H1 (cell line): Measurements from ENCODE around the gene KIAA0513. TPM values are rescaled to one million over a fixed set of nuclear protein-coding genes. Genes with fewer than 3 reads are reported as not detected.

Experiments
- CEBPB ChIP-seq: IDR thresholded peaks from 2 replicates; pipeline ENCODE4 v1.6.1; 2012; ENCODE audit warnings: low read depth, low read length
- CHD7 ChIP-seq: fragments of 300-600 bp; sonication (generic); IDR thresholded peaks from 2 replicates; pipeline ENCODE4 v1.7.1; 2012; ENCODE audit warnings: low read length, moderate library complexity, mild to moderate bottlenecking, inconsistent platforms; ENCODE audit not compliant: insufficient replicate concordance
- JUND ChIP-seq: IDR thresholded peaks from 2 replicates; pipeline ENCODE4 v1.6.1; 2011; ENCODE audit warnings: mild to moderate bottlenecking, improper control_type of control experiment, low read length
- KDM4A ChIP-seq: IDR thresholded peaks from one replicate; pipeline ENCODE4 v1.7.1; 2012; ENCODE audit warnings: low read depth, mild to moderate bottlenecking, moderate library complexity, low read length, inconsistent platforms; ENCODE audit not compliant: severe bottlenecking
- MAFK ChIP-seq: IDR thresholded peaks from 2 replicates; pipeline ENCODE4 v1.6.1; 2012; ENCODE audit warnings: low read depth, mild to moderate bottlenecking, improper control_type of control experiment, low read length
- NRF1 ChIP-seq: IDR thresholded peaks from 2 replicates; pipeline ENCODE4 v1.6.1; 2011; ENCODE audit warnings: mild to moderate bottlenecking, low read depth, low read length, improper control_type of control experiment
- RNF2 ChIP-seq: fragments of 200-900, 300-1000 bp; sonication (generic); IDR thresholded peaks from 2 replicates; pipeline ENCODE4 v1.7.1; 2016; ENCODE audit warnings: borderline replicate concordance, low read depth, mild to moderate bottlenecking, antibody characterized with exemption, low read length; ENCODE audit not compliant: poor library complexity, severe bottlenecking; ENCODE audit errors: missing control alignments
- SIN3A ChIP-seq, 2 experiments: IDR thresholded peaks in 1 of 2; conservative IDR thresholded peaks in 1 of 2; 2 replicates each; pipeline ENCODE4 v1.6.1; 2011 to 2012; ENCODE audit warnings: low read length in 2 of 2, improper control_type of control experiment in 1 of 2, low read depth in 1 of 2, mild to moderate bottlenecking in 1 of 2
- TAF1 ChIP-seq: IDR thresholded peaks from 2 replicates; pipeline ENCODE4 v1.6.1; 2011; ENCODE audit warnings: mild to moderate bottlenecking, low read depth, low read length
- polyA plus RNA-seq, 7 experiments: library from polyadenylated mRNA; depleted of rRNA in 3 of 7; stranded (reverse) in 5 of 7; unstranded in 2 of 7; fragments of >200 nt in 5 of 7; fragments of 200-250 nt in 2 of 7; gene quantifications; 1 replicate in 5 of 7; 2 replicates in 1 of 7; 4 replicates in 1 of 7; pipeline versions ENCODE4 v1.2.1 to v1.2.3, GENCODE V29; 2011 to 2013; ENCODE audit warnings: missing spikeins in 2 of 7, mixed read lengths in 2 of 7
- total RNA-seq: library from RNA; stranded (reverse); fragmentation: NEBNext Ultra II Directional; extraction: Animal tissue kit (Norgen Biotek cat#: 25700); gene quantifications from 2 replicates; pipeline ENCODE4 v1.2.1, GENCODE V29; 2021
- TF ChIP-seq, protein P1 (sequence below): IDR thresholded peaks from 2 replicates; pipeline ENCODE4 v1.6.1; 2012; ENCODE audit warnings: inconsistent platforms

Gene KIAA0513
- total and polyA plus RNA-seq, 2 of the 8 experiments (the other 6 are each of a cell fraction or from before 2014, with no cell fraction given) = 2.1 to 6.1 TPM

DNA sequence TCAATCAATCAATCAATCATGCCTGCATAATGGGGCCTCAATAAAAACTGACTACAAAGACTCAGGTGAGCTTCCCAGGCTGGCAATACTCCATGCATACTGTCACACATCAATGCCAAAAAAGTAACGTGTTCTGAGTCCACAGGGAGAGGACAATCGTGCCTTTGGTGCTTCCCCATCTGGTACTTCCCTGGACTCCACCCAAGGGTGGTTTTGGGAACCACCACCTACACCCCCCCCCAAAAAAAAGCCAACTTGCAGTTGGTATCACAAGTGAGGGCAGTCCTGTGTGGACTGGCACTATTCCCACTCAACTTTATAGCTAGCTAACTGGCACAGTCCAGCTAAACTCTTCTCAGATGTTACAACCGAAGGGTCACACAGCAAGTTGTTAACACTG is 19.3 kb upstream of the KIAA0513 start (continued):
- TF ChIP-seq CHD7 (no peak), SIN3A (conservative IDR thresholded peaks at IDR 0.05 in 1 of 2, IDR thresholded peaks at IDR 0.05 in 1 of 2; ENCODE audit: low read depth in 1 of 2, low read length in 2 of 2) (no peak), TAF1 (no peak), JUND (no peak), NRF1 (no peak), MAFK (no peak), KDM4A (no peak), CEBPB (no peak), RNF2 (no peak)
- TF ChIP-seq, protein P1, sequence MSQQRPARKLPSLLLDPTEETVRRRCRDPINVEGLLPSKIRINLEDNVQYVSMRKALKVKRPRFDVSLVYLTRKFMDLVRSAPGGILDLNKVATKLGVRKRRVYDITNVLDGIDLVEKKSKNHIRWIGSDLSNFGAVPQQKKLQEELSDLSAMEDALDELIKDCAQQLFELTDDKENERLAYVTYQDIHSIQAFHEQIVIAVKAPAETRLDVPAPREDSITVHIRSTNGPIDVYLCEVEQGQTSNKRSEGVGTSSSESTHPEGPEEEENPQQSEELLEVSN = no peak
